RWPE2 (cell line): Measurements from ENCODE around the gene TSGA10.

ENCODE experiments used
- ATAC-seq: fragments of 200-7000 bp; cut with Tn5 transposase; 3 replicates; pipeline ENCODE4 v1.9.1; 2021; ENCODE audit warnings: low read depth
- DNase-seq: peaks from one replicate; pipeline ENCODE4 v3.0.0-alpha.2; 2020; ENCODE audit warnings: low spot score
- H3K27ac ChIP-seq: fragments of 450-650 bp; 2 replicates; pipeline ENCODE4 v1.5.1; 2017; ENCODE audit warnings: mild to moderate bottlenecking; ENCODE audit not compliant: poor library complexity, severe bottlenecking
- H3K27me3 ChIP-seq: fragments of 250-450 bp; sonication (Bioruptor Pico); 2 replicates; pipeline ENCODE4 v1.5.1; 2021; ENCODE audit warnings: mild to moderate bottlenecking, moderate library complexity; ENCODE audit not compliant: insufficient read depth, poor library complexity, severe bottlenecking
- H3K36me3 ChIP-seq: fragments of 250-450 bp; sonication (Bioruptor Pico); 2 replicates; pipeline ENCODE4 v1.5.1; 2020; ENCODE audit warnings: low read depth, mild to moderate bottlenecking, moderate library complexity
- H3K4me1 ChIP-seq: fragments of 250-450 bp; sonication (Bioruptor Pico); 2 replicates; pipeline ENCODE4 v1.5.1; 2021; ENCODE audit warnings: mild to moderate bottlenecking, moderate library complexity; ENCODE audit not compliant: insufficient read depth, poor library complexity, severe bottlenecking
- H3K4me3 ChIP-seq: fragments of 250-450 bp; sonication (Bioruptor Pico); 2 replicates; pipeline ENCODE4 v1.5.1; 2021; ENCODE audit warnings: mild to moderate bottlenecking, moderate library complexity; ENCODE audit not compliant: severe bottlenecking
- H3K9me3 ChIP-seq: fragments of 250-450 bp; sonication (Bioruptor Pico); 2 replicates; pipeline ENCODE4 v1.5.1; 2021; ENCODE audit warnings: mild to moderate bottlenecking, moderate library complexity; ENCODE audit not compliant: severe bottlenecking
- TF ChIP-seq, protein P1 (sequence below): fragments of 450-650 bp; IDR thresholded peaks from one replicate; pipeline ENCODE4 v1.5.1; 2017; ENCODE audit warnings: mild to moderate bottlenecking, moderate library complexity; ENCODE audit not compliant: poor library complexity, severe bottlenecking

TSGA10 gene

DNA sequence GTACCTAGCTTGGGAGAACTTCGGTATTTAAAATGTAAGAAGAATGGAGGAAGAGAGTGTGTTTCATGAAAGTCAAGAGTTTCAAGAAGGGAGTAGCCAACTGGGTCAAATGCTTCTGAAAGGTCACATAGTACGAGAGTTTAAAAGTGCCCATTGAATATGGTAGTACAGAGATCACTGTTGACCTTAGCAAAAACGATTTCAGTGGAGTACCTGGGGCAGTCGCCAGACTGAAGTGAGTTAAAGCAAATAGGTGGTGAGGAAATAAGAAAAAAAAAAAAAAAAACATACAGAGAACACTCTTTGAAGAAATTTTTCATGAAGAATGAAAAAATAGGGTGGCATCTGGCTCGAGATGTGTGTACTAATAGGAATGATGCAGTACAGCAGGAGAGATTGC, 11.5 kb upstream of the TSGA10 start:
- Histone ChIP-seq H3K4me1 (no peaks in the 10 kb centered on the region), H3K27me3 (no peaks in the 10 kb centered on the region), H3K27ac (no peak overlapping the region), H3K4me3 (no peak overlapping the region), H3K9me3 (no peaks in the 10 kb centered on the region), H3K36me3 (peaks cover 46% of the 10 kb centered on the region)
- DNase-seq = no peak
- no peak for ATAC-seq
- TF ChIP-seq, protein P1, sequence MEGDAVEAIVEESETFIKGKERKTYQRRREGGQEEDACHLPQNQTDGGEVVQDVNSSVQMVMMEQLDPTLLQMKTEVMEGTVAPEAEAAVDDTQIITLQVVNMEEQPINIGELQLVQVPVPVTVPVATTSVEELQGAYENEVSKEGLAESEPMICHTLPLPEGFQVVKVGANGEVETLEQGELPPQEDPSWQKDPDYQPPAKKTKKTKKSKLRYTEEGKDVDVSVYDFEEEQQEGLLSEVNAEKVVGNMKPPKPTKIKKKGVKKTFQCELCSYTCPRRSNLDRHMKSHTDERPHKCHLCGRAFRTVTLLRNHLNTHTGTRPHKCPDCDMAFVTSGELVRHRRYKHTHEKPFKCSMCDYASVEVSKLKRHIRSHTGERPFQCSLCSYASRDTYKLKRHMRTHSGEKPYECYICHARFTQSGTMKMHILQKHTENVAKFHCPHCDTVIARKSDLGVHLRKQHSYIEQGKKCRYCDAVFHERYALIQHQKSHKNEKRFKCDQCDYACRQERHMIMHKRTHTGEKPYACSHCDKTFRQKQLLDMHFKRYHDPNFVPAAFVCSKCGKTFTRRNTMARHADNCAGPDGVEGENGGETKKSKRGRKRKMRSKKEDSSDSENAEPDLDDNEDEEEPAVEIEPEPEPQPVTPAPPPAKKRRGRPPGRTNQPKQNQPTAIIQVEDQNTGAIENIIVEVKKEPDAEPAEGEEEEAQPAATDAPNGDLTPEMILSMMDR = no peak

DNA sequence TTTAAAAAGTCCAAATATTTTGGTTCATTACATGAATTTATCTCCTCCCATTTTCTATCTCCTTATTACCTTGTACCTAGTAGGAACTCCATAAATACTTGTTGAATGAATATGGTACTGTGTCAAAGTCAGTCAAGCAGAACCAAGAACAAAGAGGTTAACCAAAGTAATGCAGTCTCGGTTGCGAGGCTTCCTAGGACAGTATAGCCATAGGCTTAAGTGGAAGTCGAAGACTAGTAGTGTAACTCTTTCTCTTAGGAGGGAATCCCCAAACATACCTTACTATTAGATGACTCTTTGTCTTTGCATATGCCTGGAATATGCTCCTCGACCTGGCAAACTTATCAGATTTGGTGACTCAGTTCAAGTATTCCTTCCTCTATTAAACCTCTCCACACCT, 4.9 kb upstream of the TSGA10 start:
- Histone ChIP-seq H3K9me3 (no peaks in the 10 kb centered on the region), H3K36me3 (peaks cover 6% of the 10 kb centered on the region; the same call in 1 of the 2 replicates), H3K4me3 (no peak overlapping the region), H3K4me1 (no peaks in the 10 kb centered on the region), H3K27me3 (no peaks in the 10 kb centered on the region), H3K27ac (no peak overlapping the region)
- TF ChIP-seq, protein P1 = no peak
- DNase-seq (no peak), ATAC-seq (no peak)

DNA sequence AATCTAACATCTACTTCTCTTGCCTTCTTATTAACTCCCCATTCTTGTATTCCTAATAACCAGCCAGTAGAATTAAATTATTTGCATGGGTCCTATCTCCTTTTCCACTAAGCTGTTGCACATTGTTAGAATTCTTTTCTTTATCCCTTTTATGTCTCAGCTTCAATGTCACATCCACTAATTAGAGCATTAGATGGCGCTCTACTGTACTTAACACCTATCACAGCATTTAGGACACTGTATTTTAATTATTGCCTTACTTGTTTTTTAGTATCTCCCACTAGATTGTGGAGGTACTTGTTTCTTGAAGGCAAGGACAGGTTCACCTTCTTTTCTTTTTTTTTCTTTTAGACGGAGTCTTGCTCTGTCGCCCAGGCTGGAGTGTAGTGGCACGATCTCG, 3.9 kb upstream of the TSGA10 start:
- H3K4me1 ChIP-seq = no peaks in the 10 kb centered on the region
- H3K27me3 ChIP-seq = no peaks in the 10 kb centered on the region
- H3K9me3 ChIP-seq = no peaks in the 10 kb centered on the region
- no peak for DNase-seq
- no peak for ATAC-seq
- H3K4me3 ChIP-seq = no peak overlapping the region
- TF ChIP-seq, protein P1 = no peak
- H3K27ac ChIP-seq = no peak overlapping the region
- peaks cover 6% of the 10 kb centered on the region; the same call in 1 of the 2 replicates for H3K36me3 ChIP-seq

DNA sequence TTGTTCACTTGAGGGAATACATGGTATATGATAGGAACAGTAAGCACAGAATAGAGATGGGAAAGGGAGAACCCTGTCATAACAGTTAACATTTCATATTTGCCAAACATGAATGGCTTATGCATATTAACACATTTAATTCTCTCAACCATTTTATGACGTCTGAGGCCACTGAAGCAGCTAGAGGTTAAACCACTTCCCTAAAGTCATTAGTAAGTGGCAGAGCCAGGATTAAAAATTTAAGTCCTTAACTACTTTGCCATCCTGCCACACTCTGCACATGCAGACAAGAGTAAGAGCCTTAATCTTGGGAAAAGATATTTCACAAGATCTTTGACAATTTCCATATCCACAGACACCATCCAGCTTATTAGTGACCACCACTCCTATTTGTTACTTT, 2.1 kb upstream of the TSGA10 start:
- no peak overlapping the region for H3K27ac ChIP-seq
- no peak overlapping the region for H3K4me3 ChIP-seq
- ATAC-seq (no peak), DNase-seq (no peak)
- TF ChIP-seq, protein P1 = no peak
- H3K27me3 ChIP-seq = no peaks in the 10 kb centered on the region
- H3K9me3 ChIP-seq = no peaks in the 10 kb centered on the region
- H3K36me3 ChIP-seq = peaks cover 6% of the 10 kb centered on the region
- H3K4me1 ChIP-seq = no peaks in the 10 kb centered on the region

DNA sequence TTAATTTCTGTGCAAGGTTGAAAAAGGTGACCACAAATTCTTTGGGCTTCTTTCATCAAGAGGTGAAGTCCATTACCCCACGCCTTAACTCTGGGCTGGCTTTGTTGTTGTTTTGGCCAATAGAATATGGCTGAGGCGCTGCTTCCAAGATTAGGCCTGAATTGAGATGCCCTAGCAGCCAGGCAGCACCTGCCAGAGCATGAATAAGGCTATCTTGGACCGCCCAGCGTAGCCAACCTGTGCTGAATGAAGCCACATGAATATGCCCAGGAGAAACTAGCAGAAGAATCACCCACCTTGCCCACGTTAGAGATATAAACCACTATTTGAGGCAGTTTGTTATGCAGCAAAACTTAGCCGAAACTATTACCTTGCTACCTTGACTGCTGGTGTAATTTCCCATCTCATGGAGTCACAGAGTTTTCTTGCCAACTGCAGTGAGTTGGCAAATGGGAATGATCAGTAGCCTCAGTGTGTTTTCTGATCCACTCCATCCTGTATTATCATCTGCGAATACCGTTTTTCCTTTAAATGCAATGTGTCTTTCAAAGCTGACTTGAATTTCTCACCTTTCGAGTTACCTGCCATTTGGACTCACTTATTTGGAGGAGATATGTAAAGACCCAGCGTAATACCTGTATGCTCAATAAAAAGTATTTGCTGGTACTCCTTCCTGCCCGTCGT, 679 bp downstream of the TSGA10 start:
- Histone ChIP-seq H3K27ac (peak overlapping the region; percentile 29), H3K27me3 (no peaks in the 10 kb centered on the region), H3K4me1 (no peaks in the 10 kb centered on the region), H3K9me3 (no peaks in the 10 kb centered on the region), H3K36me3 (peaks cover 6% of the 10 kb centered on the region), H3K4me3 (peak overlapping the region; percentile 69)
- TF ChIP-seq, protein P1 = no peak
- ATAC-seq (no peak), DNase-seq (no peak)
